Tibial artery (tissue), 4 donors: ENCODE measurements around the gene ARGLU1.

Experiments
- DNase-seq, 2 donors: peaks; one replicate each; pipeline ENCODE4 v3.0.0-alpha.2; 2019
- H3K27ac ChIP-seq, 2 donors: fragments of 200-600 bp; sonication (generic) in 1 of 2; 1 replicate in 1 of 2; 2 replicates in 1 of 2; pipeline ENCODE4 v1.5.1; 2018 to 2019; ENCODE audit warnings: mild to moderate bottlenecking in 1 of 2
- H3K27me3 ChIP-seq, 2 donors: fragments of 200-600 bp; sonication (generic) in 1 of 2; one replicate each; pipeline versions ENCODE4 v1.5.1 to v1.6.0; 2016 to 2019
- H3K36me3 ChIP-seq, 3 donors: fragments of 200-600 bp; sonication (generic) in 2 of 3; one replicate each; pipeline ENCODE4 v1.5.1; 2016 to 2019; ENCODE audit warnings: mild to moderate bottlenecking in 2 of 3
- H3K4me1 ChIP-seq, 4 donors: fragments of 200-600 bp; sonication (generic) in 2 of 4; 1 replicate in 3 of 4; 2 replicates in 1 of 4; pipeline ENCODE4 v1.5.1; 2016 to 2019
- H3K4me3 ChIP-seq, 2 donors: fragments of 200-600 bp; sonication (generic) in 1 of 2; 1 replicate in 1 of 2; 2 replicates in 1 of 2; pipeline ENCODE4 v1.5.1; 2018 to 2019; ENCODE audit warnings: mild to moderate bottlenecking in 2 of 2
- H3K9me3 ChIP-seq, 3 donors: fragments of 200-600 bp; sonication (generic) in 1 of 3; one replicate each; pipeline ENCODE4 v1.5.1; 2016 to 2019
- CTCF ChIP-seq, 2 experiments: fragments of 200-600 bp in 1 of 2; fragments of 450-650 bp in 1 of 2; IDR thresholded peaks; one replicate each; pipeline ENCODE4 v1.5.1; 2017 to 2019; ENCODE audit warnings: antibody characterized with exemption in 2 of 2, mild to moderate bottlenecking in 1 of 2, moderate library complexity in 1 of 2
- intact Hi-C: fragments of 100-400 bp; cut with DNase I; formaldehyde crosslinking; loops from one replicate; pipeline ENCODE4 v1.15.0; 2023; ENCODE audit warnings: low total_unique reads

The ARGLU1 gene

GRCh38 chr13:106555631-106556328 lies 12.2 kb downstream of the ARGLU1 start:
- Histone ChIP-seq H3K36me3 (peaks cover 31 to 51% (median 49%) of the 10 kb centered on the region in 3 donors), H3K9me3 (no peaks in the 10 kb centered on the region), H3K27me3 (no peaks in the 10 kb centered on the region), H3K27ac (peak overlapping the region in 1 of 2 donors; percentile 29), H3K4me3 (no peak overlapping the region), H3K4me1 (peaks cover 0 to 65% (median 24%) of the 10 kb centered on the region in 4 donors)
- intact Hi-C loops, result no loop called here
- TF ChIP-seq CTCF (IDR thresholded peaks at IDR 0.05), result no peak
- no peak for DNase-seq

DNA sequence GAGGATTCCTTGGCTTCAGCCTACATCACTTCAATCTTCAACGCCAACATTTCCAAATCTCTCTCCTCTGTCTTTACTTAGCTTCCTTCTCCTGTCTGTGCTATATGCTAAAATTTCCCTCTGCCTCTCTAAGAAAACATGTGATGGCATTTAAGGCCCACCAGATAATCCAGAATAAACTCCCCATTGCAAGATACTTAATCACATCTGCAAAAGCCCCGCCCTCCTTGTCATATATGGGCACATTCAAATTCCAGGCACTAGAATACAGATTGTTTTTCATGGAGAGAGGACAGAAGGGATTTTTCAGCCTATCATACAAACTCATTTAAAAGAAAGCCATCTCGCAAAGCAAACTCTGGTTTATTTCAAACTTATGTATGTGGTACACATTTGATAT lies 16.2 kb downstream of the ARGLU1 start:
- Histone ChIP-seq H3K4me3 (no peak overlapping the region), H3K36me3 (peaks cover 20 to 31% (median 29%) of the 10 kb centered on the region in 3 donors), H3K27me3 (no peaks in the 10 kb centered on the region), H3K27ac (peak overlapping the region; percentile 5 to 19), H3K9me3 (no peaks in the 10 kb centered on the region), H3K4me1 (peaks cover 0 to 56% (median 26%) of the 10 kb centered on the region in 4 donors)
- no peak for TF ChIP-seq CTCF (IDR thresholded peaks at IDR 0.05)
- no peak for DNase-seq
- intact Hi-C loops, result no loop called here

GRCh38 chr13:106551350-106551749 lies 16.6 kb downstream of the ARGLU1 start:
- DNase-seq, result no peak
- peaks cover 16 to 28% (median 25%) of the 10 kb centered on the region in 3 donors for H3K36me3 ChIP-seq

GRCh38 chr13:106550570-106551135 lies 17.3 kb downstream of the ARGLU1 start:
- no peak for DNase-seq

More at GRCh38 chr13:106551350-106551749, 16.6 kb downstream of the ARGLU1 start:
- no peak overlapping the region for H3K4me3 ChIP-seq
- TF ChIP-seq CTCF (IDR thresholded peaks at IDR 0.05), result no peak
- H3K27me3 ChIP-seq, result no peaks in the 10 kb centered on the region
- peak overlapping the region; percentile 5 to 19 for H3K27ac ChIP-seq
- H3K4me1 ChIP-seq, result peaks cover 0 to 54% (median 26%) of the 10 kb centered on the region in 4 donors
- no peaks in the 10 kb centered on the region for H3K9me3 ChIP-seq
- intact Hi-C loops, result no loop called here

GRCh38 chr13:106548064-106548696 lies 19.8 kb downstream of the ARGLU1 start:
- H3K36me3 ChIP-seq, result peaks cover 0 to 9% (median 4%) of the 10 kb centered on the region in 3 donors
- no peak overlapping the region for H3K27ac ChIP-seq
- no peak overlapping the region for H3K4me3 ChIP-seq
- H3K9me3 ChIP-seq, result no peaks in the 10 kb centered on the region
- TF ChIP-seq CTCF (IDR thresholded peaks at IDR 0.05), result no peak
- H3K4me1 ChIP-seq, result peaks cover 0 to 45% (median 21%) of the 10 kb centered on the region in 4 donors
- intact Hi-C loops, result no loop called here
- no peaks in the 10 kb centered on the region for H3K27me3 ChIP-seq
- no peak for DNase-seq

More at GRCh38 chr13:106550570-106551135, 17.3 kb downstream of the ARGLU1 start:
- Histone ChIP-seq H3K27me3 (no peaks in the 10 kb centered on the region), H3K4me1 (peaks cover 0 to 47% (median 21%) of the 10 kb centered on the region in 4 donors), H3K36me3 (peaks cover 9 to 21% (median 21%) of the 10 kb centered on the region in 3 donors), H3K9me3 (no peaks in the 10 kb centered on the region), H3K4me3 (no peak overlapping the region), H3K27ac (peak overlapping the region; percentile 5 to 19)
- no peak for TF ChIP-seq CTCF (IDR thresholded peaks at IDR 0.05)
- intact Hi-C loops, result no loop called here
